HepG2 (cell line): ENCODE data around the gene KLHL36. TPM values are rescaled to one million over a fixed set of nuclear protein-coding genes. Genes with fewer than 3 reads are reported as not detected.

Experiments used
- ATM ChIP-seq: fragments of 450-650 bp; IDR thresholded peaks from 2 replicates; pipeline ENCODE4 v1.7.1; 2017; ENCODE audit warnings: mild to moderate bottlenecking, borderline replicate concordance
- BCL3 ChIP-seq: sonication (generic); formaldehyde crosslinking; IDR thresholded peaks from 2 replicates; pipeline ENCODE4 v1.5.1; 2020; ENCODE audit warnings: mild to moderate bottlenecking, missing genetic modification reagents, moderate library complexity
- CREBL2 ChIP-seq: sonication (generic); formaldehyde crosslinking; IDR thresholded peaks from 2 replicates; pipeline ENCODE4 v1.8.1; 2023; ENCODE audit warnings: missing genetic modification reagents, mild to moderate bottlenecking, borderline replicate concordance
- DR1 ChIP-seq: sonication (generic); formaldehyde crosslinking; IDR thresholded peaks from 2 replicates; pipeline ENCODE4 v1.8.0; 2021; ENCODE audit warnings: mild to moderate bottlenecking, missing genetic modification reagents, inconsistent platforms
- FOXA3 ChIP-seq: IDR thresholded peaks from 2 replicates; pipeline ENCODE4 v1.6.1; 2016; ENCODE audit warnings: missing genetic modification reagents, missing compliant biosample characterization
- FOXK1 ChIP-seq: sonication (generic); formaldehyde crosslinking; IDR thresholded peaks from 2 replicates; pipeline ENCODE4 v1.4.0; 2020; ENCODE audit warnings: low read depth, missing genetic modification reagents, borderline replicate concordance
- IKZF4 ChIP-seq: sonication (generic); formaldehyde crosslinking; IDR thresholded peaks from 2 replicates; pipeline ENCODE4 v1.5.1; 2020; ENCODE audit warnings: borderline replicate concordance, mild to moderate bottlenecking, low read depth, missing genetic modification reagents; ENCODE audit errors: not compliant biosample characterization
- KDM6A ChIP-seq: IDR thresholded peaks from 2 replicates; pipeline ENCODE4 v1.6.1; 2016; ENCODE audit warnings: low read depth
- NFE2L1 ChIP-seq: sonication (generic); formaldehyde crosslinking; IDR thresholded peaks from 2 replicates; pipeline ENCODE4 v1.4.0; 2020; ENCODE audit warnings: missing genetic modification reagents, mild to moderate bottlenecking, borderline replicate concordance
- NFKBIZ ChIP-seq: IDR thresholded peaks from 2 replicates; pipeline ENCODE4 v1.6.1; 2018; ENCODE audit warnings: missing genetic modification reagents, missing compliant biosample characterization
- NRL ChIP-seq: sonication (generic); formaldehyde crosslinking; IDR thresholded peaks from 2 replicates; pipeline ENCODE4 v1.5.0; 2020; ENCODE audit warnings: missing genetic modification reagents, mild to moderate bottlenecking, moderate library complexity, borderline replicate concordance
- RFXANK ChIP-seq: IDR thresholded peaks from 2 replicates; pipeline ENCODE4 v1.6.1; 2016
- RXRA ChIP-seq: sonication (generic); formaldehyde crosslinking; IDR thresholded peaks from 2 replicates; pipeline ENCODE4 v1.5.1; 2020; ENCODE audit warnings: missing genetic modification reagents
- SATB2 ChIP-seq: sonication (generic); formaldehyde crosslinking; IDR thresholded peaks from 2 replicates; pipeline ENCODE4 v1.5.0; 2020; ENCODE audit warnings: missing genetic modification reagents
- SNAI1 ChIP-seq: sonication (generic); formaldehyde crosslinking; IDR thresholded peaks from 2 replicates; pipeline ENCODE4 v1.5.0; 2020; ENCODE audit warnings: mild to moderate bottlenecking, missing genetic modification reagents, borderline replicate concordance
- SUZ12 ChIP-seq: fragments of 150-350 bp; IDR thresholded peaks from 2 replicates; pipeline ENCODE4 v1.6.1; 2014; ENCODE audit warnings: low read depth, low read length
- TBX3 ChIP-seq: fragments of 450-650 bp; IDR thresholded peaks from 2 replicates; pipeline ENCODE4 v1.6.1; 2017; ENCODE audit warnings: antibody characterized with exemption, mild to moderate bottlenecking, inconsistent platforms, borderline replicate concordance
- THAP9 ChIP-seq: sonication (generic); formaldehyde crosslinking; IDR thresholded peaks from 2 replicates; pipeline ENCODE4; 2020; ENCODE audit warnings: missing genetic modification reagents, mild to moderate bottlenecking, borderline replicate concordance
- TSC22D2 ChIP-seq: sonication (generic); formaldehyde crosslinking; IDR thresholded peaks from 2 replicates; pipeline ENCODE4 v1.5.1; 2020; ENCODE audit warnings: missing genetic modification reagents, mild to moderate bottlenecking, borderline replicate concordance
- U2AF1 ChIP-seq: fragments of 200-400 bp; formaldehyde crosslinking; optimal IDR thresholded peaks from 2 replicates; pipeline ENCODE3; 2017; ENCODE audit warnings: mild to moderate bottlenecking, low read depth, low read length
- ZFP62 ChIP-seq: sonication (generic); formaldehyde crosslinking; IDR thresholded peaks from 2 replicates; pipeline ENCODE4 v1.4.0; 2020; ENCODE audit warnings: missing genetic modification reagents
- ZNF235 ChIP-seq: sonication (generic); formaldehyde crosslinking; IDR thresholded peaks from 2 replicates; pipeline ENCODE4 v1.8.1; 2023; ENCODE audit warnings: mild to moderate bottlenecking, missing genetic modification reagents, borderline replicate concordance
- ZNF274 ChIP-seq: sonication (generic); formaldehyde crosslinking; IDR thresholded peaks from 2 replicates; pipeline ENCODE4 v1.5.1; 2020; ENCODE audit warnings: mild to moderate bottlenecking, missing genetic modification reagents
- ZNF296 ChIP-seq: sonication (generic); formaldehyde crosslinking; conservative IDR thresholded peaks from 2 replicates; pipeline ENCODE4 v1.5.0; 2020; ENCODE audit warnings: mild to moderate bottlenecking, missing genetic modification reagents
- ZNF776 ChIP-seq: sonication (generic); formaldehyde crosslinking; IDR thresholded peaks from 2 replicates; pipeline ENCODE4 v1.4.0; 2020; ENCODE audit warnings: mild to moderate bottlenecking, missing genetic modification reagents
- ZNF816 ChIP-seq: sonication (generic); formaldehyde crosslinking; IDR thresholded peaks from 2 replicates; pipeline ENCODE4 v1.8.0; 2022; ENCODE audit warnings: missing genetic modification reagents, mild to moderate bottlenecking, borderline replicate concordance
- ZNF879 ChIP-seq: sonication (generic); formaldehyde crosslinking; IDR thresholded peaks from 2 replicates; pipeline ENCODE4 v1.8.1; 2023; ENCODE audit warnings: missing genetic modification reagents
- polyA plus RNA-seq, 8 experiments: library from polyadenylated mRNA; depleted of rRNA in 3 of 8; stranded (reverse) in 7 of 8; unstranded in 1 of 8; fragments of >200 nt; fragmentation: Illumina TruSeq in 4 of 8; extraction: Trizol in 4 of 8; gene quantifications; 2 replicates each; pipeline versions ENCODE4 v1.2.1 to v1.2.3, GENCODE V29; 2011 to 2016; ENCODE audit warnings: low read depth in 4 of 8, missing spikeins in 1 of 8, mixed read lengths in 1 of 8; ENCODE audit not compliant: insufficient read depth in 1 of 8
- total RNA-seq, 5 experiments: library from RNA; depleted of rRNA; stranded (reverse); fragments of >200 nt; fragmentation: Illumina TruSeq; extraction: Trizol; gene quantifications; 2 replicates each; pipeline ENCODE4 v1.2.3, GENCODE V29; 2016; ENCODE audit warnings: low read depth in 1 of 5

Gene KLHL36
- total and polyA plus RNA-seq, 2 of the 13 experiments (the other 11 are each of a cell fraction or from before 2014, with no cell fraction given): 24.3 to 26.0 TPM

GRCh38 chr16:84699712-84700445 is 51.6 kb downstream of the KLHL36 start, which contains the start of gene USP10 (continued):
- TF ChIP-seq SNAI1 (CRISPR knock-in tag): no peak
- no peak; the same call in 1 of the 2 replicates for TF ChIP-seq RXRA (CRISPR knock-in tag)
- no peak for TF ChIP-seq ZNF296 (CRISPR knock-in tag)
- TF ChIP-seq ZNF879 (CRISPR knock-in tag): peak; percentile 12; the same call in 1 of the 2 replicates
- peak; percentile 20; the same call in 1 of the 2 replicates for TF ChIP-seq SATB2 (CRISPR knock-in tag)
- peak; percentile 83 for TF ChIP-seq BCL3 (CRISPR knock-in tag)
- TF ChIP-seq TSC22D2 (CRISPR knock-in tag): no peak
- no peak for TF ChIP-seq ZNF274 (CRISPR knock-in tag)
- TF ChIP-seq NFKBIZ (CRISPR knock-in tag): no peak; the same call in 1 of the 2 replicates
- TF ChIP-seq FOXA3 (CRISPR knock-in tag): peak; percentile 62; the same call in 1 of the 2 replicates
- TF ChIP-seq TBX3: no peak
- TF ChIP-seq U2AF1: peak; percentile 89
- TF ChIP-seq DR1 (CRISPR knock-in tag): peak; percentile 70; the same call in 1 of the 2 replicates
- no peak for TF ChIP-seq RFXANK (CRISPR knock-in tag)
- TF ChIP-seq NFE2L1: no peak
- TF ChIP-seq ZNF816 (CRISPR knock-in tag): peak; percentile 34; the same call in 1 of the 2 replicates
- no peak for TF ChIP-seq THAP9 (CRISPR knock-in tag)
- peak; percentile 28; the same call in 1 of the 2 replicates for TF ChIP-seq FOXK1 (CRISPR knock-in tag)
- TF ChIP-seq ZNF776 (CRISPR knock-in tag): 0 out of 2 replicates have a peak, but pooled peaks have one; percentile 31
- no peak for TF ChIP-seq SUZ12
- peak; percentile 81; the same call in 1 of the 2 replicates for TF ChIP-seq CREBL2 (CRISPR knock-in tag)
- TF ChIP-seq ZFP62 (CRISPR knock-in tag): no peak
- TF ChIP-seq IKZF4 (CRISPR knock-in tag): no peak
- TF ChIP-seq ATM: no peak
- TF ChIP-seq NRL (CRISPR knock-in tag): peak; percentile 75; the same call in 1 of the 2 replicates
- TF ChIP-seq ZNF235: peak; percentile 93
- no peak for TF ChIP-seq KDM6A (CRISPR knock-in tag)
